ENCODE data around the gene CDH23. TPM values are rescaled to one million over a fixed set of nuclear protein-coding genes. Genes with fewer than 3 reads are reported as not detected.

Gene CDH23
- polyA plus RNA-seq, 1 donor (not counting 4 experiments of a cell fraction or from before 2014, with no cell fraction given), result 0.01 TPM

GRCh38 chr10:71429929-71430328, 33.2 kb downstream of the CDH23 start:
- Histone ChIP-seq H3K4me2 (ENCODE audit: control insufficient read depth, extremely low read depth, insufficient read depth, low read depth, low read length) (no peak overlapping the region), H3K4me1 (ENCODE audit: control insufficient read depth, extremely low read depth, insufficient read depth, low read length) (no peaks in the 10 kb centered on the region), H3K9me3 (ENCODE audit: control insufficient read depth, low read depth, low read length) (no peaks in the 10 kb centered on the region), H3K36me3 (ENCODE audit: control insufficient read depth in 2 of 2, extremely low read depth in 1 of 2, insufficient read depth in 2 of 2, low read length in 2 of 2) (no peaks in the 10 kb centered on the region), H4K20me1 (ENCODE audit: control insufficient read depth, extremely low read depth, insufficient read depth, low read length) (no peaks in the 10 kb centered on the region), H3K27me3 (ENCODE audit: control insufficient read depth, extremely low read depth, insufficient read depth, low read length) (peaks cover 9% of the 10 kb centered on the region), H2AFZ (ENCODE audit: control insufficient read depth, low read length) (no peak overlapping the region), H3K27ac (ENCODE audit: control insufficient read depth, insufficient read depth, low read length) (no peak overlapping the region), H3K9ac (ENCODE audit: control insufficient read depth, extremely low read depth, insufficient read depth, low read length) (no peak overlapping the region), H3K9me1 (ENCODE audit: control insufficient read depth, extremely low read depth, insufficient read depth, low read length) (no peaks in the 10 kb centered on the region), H3K4me3 (ENCODE audit: control insufficient read depth in 2 of 3, extremely low read depth in 1 of 3, insufficient read depth in 2 of 3, low read depth in 1 of 3, low read length in 3 of 3) (no peak overlapping the region), H3K79me2 (ENCODE audit: control insufficient read depth, insufficient read depth, low read length) (no peaks in the 10 kb centered on the region)
- dilution Hi-C loops (cut with MboI; ENCODE audit: extremely low pct_ligation_motif_present, low sequenced_read_pairs), result no loop called here
- DNase-seq (ENCODE audit: low read depth, low spot score) (no peak), FAIRE-seq (no peak)
- TF ChIP-seq EZH2 (IDR thresholded peaks at IDR 0.05; ENCODE audit: low read length) (no peak), CTCF (optimal IDR thresholded peaks at IDR 0.05 in 1 of 3, IDR thresholded peaks at IDR 0.05 in 1 of 3, conservative IDR thresholded peaks at IDR 0.05 in 1 of 3; ENCODE audit: extremely low read depth in 1 of 3, insufficient read depth in 2 of 3, low read length in 3 of 3) (no peak)

- no peaks in the 10 kb centered on the region for H3K9me3 ChIP-seq (ENCODE audit: control insufficient read depth, low read depth, low read length)
- dilution Hi-C loops (cut with MboI; ENCODE audit: extremely low pct_ligation_motif_present, low sequenced_read_pairs), result no loop called here
These were observed 34.8 kb downstream of the CDH23 start for GRCh38 chr10:71431239-71432100.

More at GRCh38 chr10:71431239-71432100, 34.8 kb downstream of the CDH23 start:
- Histone ChIP-seq H3K9me1 (ENCODE audit: control insufficient read depth, extremely low read depth, insufficient read depth, low read length) (no peaks in the 10 kb centered on the region), H3K4me3 (ENCODE audit: control insufficient read depth in 2 of 3, extremely low read depth in 1 of 3, insufficient read depth in 2 of 3, low read depth in 1 of 3, low read length in 3 of 3) (no peak overlapping the region), H3K4me1 (ENCODE audit: control insufficient read depth, extremely low read depth, insufficient read depth, low read length) (no peaks in the 10 kb centered on the region), H3K27me3 (ENCODE audit: control insufficient read depth, extremely low read depth, insufficient read depth, low read length) (peaks cover 9% of the 10 kb centered on the region), H3K79me2 (ENCODE audit: control insufficient read depth, insufficient read depth, low read length) (no peaks in the 10 kb centered on the region), H3K36me3 (ENCODE audit: control insufficient read depth in 2 of 2, extremely low read depth in 1 of 2, insufficient read depth in 2 of 2, low read length in 2 of 2) (no peaks in the 10 kb centered on the region), H4K20me1 (ENCODE audit: control insufficient read depth, extremely low read depth, insufficient read depth, low read length) (no peaks in the 10 kb centered on the region), H3K4me2 (ENCODE audit: control insufficient read depth, extremely low read depth, insufficient read depth, low read depth, low read length) (no peak overlapping the region), H2AFZ (ENCODE audit: control insufficient read depth, low read length) (no peak overlapping the region), H3K9ac (ENCODE audit: control insufficient read depth, extremely low read depth, insufficient read depth, low read length) (no peak overlapping the region), H3K27ac (ENCODE audit: control insufficient read depth, insufficient read depth, low read length) (no peak overlapping the region)
- FAIRE-seq (no peak), DNase-seq (ENCODE audit: low read depth, low spot score) (no peak)
- no peak for TF ChIP-seq EZH2 (IDR thresholded peaks at IDR 0.05; ENCODE audit: low read length)
- TF ChIP-seq CTCF (optimal IDR thresholded peaks at IDR 0.05 in 1 of 3, IDR thresholded peaks at IDR 0.05 in 1 of 3, conservative IDR thresholded peaks at IDR 0.05 in 1 of 3; ENCODE audit: extremely low read depth in 1 of 3, insufficient read depth in 2 of 3, low read length in 3 of 3), result peak in 2 of 3 experiments; percentile 9 to 20
